Right cardiac atrium (tissue), 5 donors: ENCODE data around the gene IGF2BP1. TPM values are rescaled to one million over a fixed set of nuclear protein-coding genes. Genes with fewer than 3 reads are reported as not detected.
"Not testable (repeated sequence)": the region's sequence is repeated elsewhere in the genome, so short reads cannot be mapped to it uniquely, and the experiment has no call there.

Source experiments
- ATAC-seq, 2 donors: fragments of 200-7000 bp; cut with Tn5 transposase; one replicate each; pipeline versions ENCODE4 v1.8.0 to v1.9.1; 2020; ENCODE audit warnings: moderate library complexity in 2 of 2, mild to moderate bottlenecking in 1 of 2
- DNase-seq, 3 donors: peaks; one replicate each; pipeline ENCODE4 v3.0.0-alpha.2; 2020
- H3K27ac ChIP-seq: one replicate; pipeline ENCODE4 v1.5.1; 2013; ENCODE audit warnings: mild to moderate bottlenecking, low read length, control low read depth, moderate library complexity
- H3K27me3 ChIP-seq: one replicate; pipeline ENCODE4 v1.6.1; 2013; ENCODE audit not compliant: control insufficient read depth, insufficient read depth
- H3K4me1 ChIP-seq: one replicate; pipeline ENCODE4 v1.6.1; 2013; ENCODE audit warnings: low read length; ENCODE audit not compliant: control insufficient read depth, insufficient read depth
- H3K4me3 ChIP-seq: one replicate; pipeline ENCODE4 v1.5.1; 2013; ENCODE audit warnings: low read length, control low read depth
- H3K9me3 ChIP-seq: one replicate; pipeline ENCODE4 v1.6.1; 2013; ENCODE audit warnings: low read length; ENCODE audit not compliant: control insufficient read depth
- WGBS: extraction: QIAGEN DNeasy Blood & Tissue Kit; methylation state at CpG from one replicate; pipeline ENCODE4 v1.1.7; 2013; 5-methylcytosine and 5-hydroxymethylcytosine counted together
- intact Hi-C, 4 donors: fragments of 100-400 bp; cut with DNase I; formaldehyde crosslinking; loops; one replicate each; pipeline versions ENCODE4 v1.11.0 to v1.14.0; 2022 to 2023
- polyA plus RNA-seq: library from polyadenylated mRNA; stranded (reverse); fragments of 200-250 nt; gene quantifications from one replicate; pipeline ENCODE4 v1.2.3, GENCODE V29; 2013
- total RNA-seq, 4 donors: library from RNA; stranded (reverse); fragmentation: NEBNext Ultra II Directional; extraction: Animal tissue kit (Norgen Biotek cat#: 25700); gene quantifications; one replicate each; pipeline ENCODE4 v1.2.1, GENCODE V29; 2021
- donor health status: healthy with polysubstance abuse.
- donor health status: DM: no; HTN: yes; CAD: no.
- donor health status: DM: no; HTN: no; CAD: no.
- donor health status: DM: no; HTN: yes; CAD: no; lungs with severe emphysema.
- donor health status: DM: yes; HTN: yes; CAD: no.

IGF2BP1 gene
- total and polyA plus RNA-seq, 5 donors: not detected

GRCh38 chr17:49038544-49038943, 41.4 kb downstream of the IGF2BP1 start:
- Histone ChIP-seq H3K4me3 (no peak overlapping the region), H3K9me3 (no peaks in the 10 kb centered on the region), H3K27me3 (no peaks in the 10 kb centered on the region), H3K4me1 (no peaks in the 10 kb centered on the region), H3K27ac (no peak overlapping the region)
- WGBS: 69% methylated on average over 1 of the region's 2 CpGs
- DNase-seq: no peak
- intact Hi-C loops: loop anchor here in 1 of 4 donors (10.0 kb wide), 1 partner anchor 364 kb away; no protein-coding TSS in a partner anchor
- ATAC-seq: no peak

- not testable (repeated sequence) for DNase-seq, H3K27ac ChIP-seq, ATAC-seq, H3K9me3 ChIP-seq, H3K4me1 ChIP-seq, H3K4me3 ChIP-seq, H3K27me3 ChIP-seq
- WGBS: 87% methylated on average over 6 of the region's 6 CpGs
- intact Hi-C loops: loop anchor here in 1 of 4 donors (10.0 kb wide), 1 partner anchor 365 kb away; no protein-coding TSS in a partner anchor
Observed at GRCh38 chr17:49039518-49039917, 42.3 kb downstream of the IGF2BP1 start.

GRCh38 chr17:49041527-49041926, 44.3 kb downstream of the IGF2BP1 start:
- no peak for DNase-seq
- no peak for ATAC-seq

GRCh38 chr17:49045376-49045775, 48.2 kb downstream of the IGF2BP1 start:
- intact Hi-C loops: no loop called here
- H3K27me3 ChIP-seq: no peaks in the 10 kb centered on the region
- 74% methylated on average over 2 of the region's 2 CpGs for WGBS

More at GRCh38 chr17:49041527-49041926, 44.3 kb downstream of the IGF2BP1 start:
- Histone ChIP-seq H3K4me3 (no peak overlapping the region), H3K4me1 (no peaks in the 10 kb centered on the region), H3K27me3 (no peaks in the 10 kb centered on the region), H3K9me3 (no peaks in the 10 kb centered on the region), H3K27ac (no peak overlapping the region)
- intact Hi-C loops: no loop called here
- WGBS: 83% methylated on average over 4 of the region's 4 CpGs

GRCh38 chr17:49046912-49047311, 49.7 kb downstream of the IGF2BP1 start:
- Histone ChIP-seq H3K4me1 (no peaks in the 10 kb centered on the region), H3K27ac (no peak overlapping the region), H3K4me3 (no peak overlapping the region), H3K9me3 (no peaks in the 10 kb centered on the region), H3K27me3 (no peaks in the 10 kb centered on the region)
- intact Hi-C loops: no loop called here
- no peak for ATAC-seq
- DNase-seq: no peak

More at GRCh38 chr17:49045376-49045775, 48.2 kb downstream of the IGF2BP1 start:
- H3K27ac ChIP-seq: no peak overlapping the region
- H3K4me1 ChIP-seq: no peaks in the 10 kb centered on the region
- ATAC-seq (no peak), DNase-seq (no peak)
- no peaks in the 10 kb centered on the region for H3K9me3 ChIP-seq
- no peak overlapping the region for H3K4me3 ChIP-seq

GRCh38 chr17:49049265-49049664, 52.1 kb downstream of the IGF2BP1 start:
- 87% methylated on average over 11 of the region's 11 CpGs for WGBS
- Histone ChIP-seq H3K9me3 (no peaks in the 10 kb centered on the region), H3K27me3 (no peaks in the 10 kb centered on the region), H3K4me3 (no peak overlapping the region), H3K27ac (no peak overlapping the region), H3K4me1 (no peaks in the 10 kb centered on the region)
- intact Hi-C loops: no loop called here
- ATAC-seq (no peak), DNase-seq (no peak)

GRCh38 chr17:49050611-49051010, 53.4 kb downstream of the IGF2BP1 start:
- no peaks in the 10 kb centered on the region for H3K4me1 ChIP-seq
- ATAC-seq: no peak
- no peaks in the 10 kb centered on the region for H3K9me3 ChIP-seq
- intact Hi-C loops: no loop called here
- 90% methylated on average over 2 of the region's 2 CpGs for WGBS
- H3K4me3 ChIP-seq: no peak overlapping the region
- H3K27me3 ChIP-seq: no peaks in the 10 kb centered on the region
- DNase-seq: no peak
- no peak overlapping the region for H3K27ac ChIP-seq

GRCh38 chr17:49051269-49051668, 54.1 kb downstream of the IGF2BP1 start:
- 90% methylated on average over 1 of the region's 1 CpG for WGBS
- no peak for ATAC-seq
- H3K9me3 ChIP-seq: no peaks in the 10 kb centered on the region

GRCh38 chr17:49053171-49053829, 56.1 kb downstream of the IGF2BP1 start:
- Histone ChIP-seq H3K4me1 (no peaks in the 10 kb centered on the region), H3K27me3 (no peaks in the 10 kb centered on the region), H3K27ac (no peak overlapping the region), H3K9me3 (no peaks in the 10 kb centered on the region), H3K4me3 (no peak overlapping the region)
- DNase-seq (no peak), ATAC-seq (no peak)
- intact Hi-C loops: no loop called here
- 73% methylated on average over 6 of the region's 6 CpGs for WGBS

More at GRCh38 chr17:49051269-49051668, 54.1 kb downstream of the IGF2BP1 start:
- H3K4me3 ChIP-seq: no peak overlapping the region
- H3K4me1 ChIP-seq: no peaks in the 10 kb centered on the region
- no peak for DNase-seq
- intact Hi-C loops: no loop called here
- no peak overlapping the region for H3K27ac ChIP-seq
- no peaks in the 10 kb centered on the region for H3K27me3 ChIP-seq

- Histone ChIP-seq H3K27me3 (no peaks in the 10 kb centered on the region), H3K27ac (no peak overlapping the region), H3K4me1 (no peaks in the 10 kb centered on the region), H3K4me3 (no peak overlapping the region), H3K9me3 (no peaks in the 10 kb centered on the region)
- 84% methylated on average over 6 of the region's 6 CpGs for WGBS
- DNase-seq (no peak), ATAC-seq (no peak)
- intact Hi-C loops: no loop called here
Observed at GRCh38 chr17:49054342-49055092, 57.3 kb downstream of the IGF2BP1 start.

GRCh38 chr17:49055181-49055927, 58.2 kb downstream of the IGF2BP1 start:
- Histone ChIP-seq H3K27ac (no peak overlapping the region), H3K27me3 (no peaks in the 10 kb centered on the region), H3K4me1 (no peaks in the 10 kb centered on the region), H3K4me3 (no peak overlapping the region), H3K9me3 (no peaks in the 10 kb centered on the region)
- no peak for ATAC-seq
- 68% methylated on average over 7 of the region's 7 CpGs for WGBS
- DNase-seq: no peak
- intact Hi-C loops: no loop called here
